IMR-90 (cell line): ENCODE measurements around the gene ZDHHC8.

ENCODE experiments used
- CHD1 ChIP-seq: IDR thresholded peaks from 2 replicates; pipeline ENCODE4 v1.6.1; 2012; ENCODE audit warnings: low read depth, low read length, improper control_type of control experiment
- CTCF ChIP-seq: conservative IDR thresholded peaks from 2 replicates; pipeline ENCODE4 v1.5.1; 2012; ENCODE audit warnings: mild to moderate bottlenecking, low read depth, low read length, improper control_type of control experiment
- MAFK ChIP-seq: IDR thresholded peaks from 2 replicates; pipeline ENCODE4 v1.6.1; 2012; ENCODE audit warnings: low read depth, low read length, improper control_type of control experiment
- MXI1 ChIP-seq: IDR thresholded peaks from 2 replicates; pipeline ENCODE4 v1.6.1; 2012; ENCODE audit warnings: low read depth, mild to moderate bottlenecking, low read length, moderate library complexity, borderline replicate concordance
- POLR2A ChIP-seq: IDR thresholded peaks from 2 replicates; pipeline ENCODE4 v1.6.1; 2012; ENCODE audit warnings: mild to moderate bottlenecking, low read depth, low read length
- SMC3 ChIP-seq: fragments of 150-350 bp; IDR thresholded peaks from 2 replicates; pipeline ENCODE4 v1.6.1; 2016; ENCODE audit warnings: low read depth, mild to moderate bottlenecking, antibody characterized with exemption, low read length, moderate library complexity

- TF ChIP-seq CTCF, result no peak
- TF ChIP-seq MXI1, result no peak
- TF ChIP-seq SMC3, result no peak
- TF ChIP-seq CHD1, result no peak
- TF ChIP-seq POLR2A, result no peak
- no peak for TF ChIP-seq MAFK
Observed at GRCh38 chr22:20109411-20110358, 21.9 kb upstream of the ZDHHC8 start.
